Measurements from ENCODE around the gene ANTXR1.

The ANTXR1 gene

GRCh38 chr2:68989035-68989434 is 23.9 kb upstream of the ANTXR1 start:
- no peak for DNase-seq (ENCODE audit: low read depth)
- no peak for TF ChIP-seq CTCF (IDR thresholded peaks at IDR 0.05; ENCODE audit: control insufficient read depth, extremely low read depth, insufficient read depth)
- no peak overlapping the region for H3K4me3 ChIP-seq (ENCODE audit: low read depth, low read length)

GRCh38 chr2:68992341-68992740 is 20.6 kb upstream of the ANTXR1 start:
- no peak for TF ChIP-seq CTCF (IDR thresholded peaks at IDR 0.05; ENCODE audit: control insufficient read depth, extremely low read depth, insufficient read depth)
- DNase-seq (ENCODE audit: low read depth), result no peak
- no peak overlapping the region for H3K4me3 ChIP-seq (ENCODE audit: low read depth, low read length)

GRCh38 chr2:68992933-68993332 is 20.0 kb upstream of the ANTXR1 start:
- H3K4me3 ChIP-seq (ENCODE audit: low read depth, low read length), result no peak overlapping the region
- DNase-seq (ENCODE audit: low read depth), result no peak
- TF ChIP-seq CTCF (IDR thresholded peaks at IDR 0.05; ENCODE audit: control insufficient read depth, extremely low read depth, insufficient read depth), result no peak

GRCh38 chr2:68993660-68994059 is 19.3 kb upstream of the ANTXR1 start:
- TF ChIP-seq CTCF (IDR thresholded peaks at IDR 0.05; ENCODE audit: control insufficient read depth, extremely low read depth, insufficient read depth), result no peak
- no peak for DNase-seq (ENCODE audit: low read depth)
- no peak overlapping the region for H3K4me3 ChIP-seq (ENCODE audit: low read depth, low read length)

- TF ChIP-seq CTCF (IDR thresholded peaks at IDR 0.05; ENCODE audit: control insufficient read depth, extremely low read depth, insufficient read depth), result no peak
- no peak overlapping the region for H3K4me3 ChIP-seq (ENCODE audit: low read depth, low read length)
- no peak for DNase-seq (ENCODE audit: low read depth)
Observed at GRCh38 chr2:68994864-68995263, 18.1 kb upstream of the ANTXR1 start.

- no peak for DNase-seq (ENCODE audit: low read depth)
Observed at GRCh38 chr2:68995916-68996315, 17.1 kb upstream of the ANTXR1 start.

More at GRCh38 chr2:68995916-68996315, 17.1 kb upstream of the ANTXR1 start:
- no peak overlapping the region for H3K4me3 ChIP-seq (ENCODE audit: low read depth, low read length)
- TF ChIP-seq CTCF (IDR thresholded peaks at IDR 0.05; ENCODE audit: control insufficient read depth, extremely low read depth, insufficient read depth), result no peak
